ENCODE data around the gene PODXL. TPM values are rescaled to one million over a fixed set of nuclear protein-coding genes. Genes with fewer than 3 reads are reported as not detected.

The PODXL gene
- total and polyA plus RNA-seq, 10 of the 15 experiments (the other 5 are each of a cell fraction or from before 2014, with no cell fraction given), result 0.04 to 1.8 (median 0.38) TPM

DNA sequence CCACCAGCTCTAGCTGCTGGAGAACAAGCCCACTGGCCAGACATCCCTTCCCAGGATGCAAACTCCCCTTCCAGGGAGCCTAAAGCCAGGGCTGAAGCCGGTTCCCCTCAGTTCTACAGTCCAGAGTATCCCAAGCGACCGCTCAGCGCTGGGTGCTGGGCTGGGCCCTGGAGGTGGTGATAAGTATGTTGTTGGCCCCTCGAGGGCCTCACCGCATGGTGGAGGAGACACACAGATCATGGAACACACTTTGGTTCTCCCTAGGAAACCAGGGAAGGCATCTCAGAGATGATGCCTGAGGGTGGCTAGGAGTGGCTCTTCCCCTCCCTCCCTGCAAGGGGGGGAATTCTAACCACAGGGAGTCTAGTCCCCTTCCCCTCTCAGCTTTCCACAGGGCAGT, 4.4 kb downstream of the PODXL start:
- no TSS peak for BruUV-seq (replicated peaks)
- H3K79me2 ChIP-seq (ENCODE audit: control insufficient read depth, insufficient read depth, low read length), result no peaks in the 10 kb centered on the region
- TF ChIP-seq ZBTB11 (CRISPR knock-in tag; IDR thresholded peaks at IDR 0.05) (no peak), GABPA (IDR thresholded peaks at IDR 0.05; ENCODE audit: low read depth) (no peak), SMAD1 (IDR thresholded peaks at IDR 0.05; ENCODE audit: low read depth, partially characterized antibody) (no peak), SMAD5 (IDR thresholded peaks at IDR 0.05; ENCODE audit: low read depth) (no peak), EZH2 (IDR thresholded peaks at IDR 0.05; ENCODE audit: borderline replicate concordance, control insufficient read depth, low read depth, low read length) (no peak), HCFC1 (IDR thresholded peaks at IDR 0.05; ENCODE audit: low read length) (no peak), FOXM1 (IDR thresholded peaks at IDR 0.05; ENCODE audit: low read depth, low read length) (no peak), ZBTB4 (CRISPR knock-in tag; IDR thresholded peaks at IDR 0.05) (no peak), SUZ12 (IDR thresholded peaks at IDR 0.05; ENCODE audit: unreplicated experiment) (no peak), STAT3 (IDR thresholded peaks at IDR 0.05; ENCODE audit: low read depth, low read length) (no peak), SIN3A (IDR thresholded peaks at IDR 0.05; ENCODE audit: low read depth, low read length) (no peak), ZNF622 (IDR thresholded peaks at IDR 0.05) (no peak), RUNX3 (IDR thresholded peaks at IDR 0.05; ENCODE audit: low read length) (no peak), TCF12 (IDR thresholded peaks at IDR 0.05; ENCODE audit: low read depth, low read length) (no peak), SMC3 (IDR thresholded peaks at IDR 0.05; ENCODE audit: borderline replicate concordance, low read length) (no peak), ZSCAN29 (IDR thresholded peaks at IDR 0.05) (no peak), CHD2 (IDR thresholded peaks at IDR 0.05; ENCODE audit: borderline replicate concordance, low read depth, low read length) (no peak)
- TF ChIP-seq, protein P1, sequence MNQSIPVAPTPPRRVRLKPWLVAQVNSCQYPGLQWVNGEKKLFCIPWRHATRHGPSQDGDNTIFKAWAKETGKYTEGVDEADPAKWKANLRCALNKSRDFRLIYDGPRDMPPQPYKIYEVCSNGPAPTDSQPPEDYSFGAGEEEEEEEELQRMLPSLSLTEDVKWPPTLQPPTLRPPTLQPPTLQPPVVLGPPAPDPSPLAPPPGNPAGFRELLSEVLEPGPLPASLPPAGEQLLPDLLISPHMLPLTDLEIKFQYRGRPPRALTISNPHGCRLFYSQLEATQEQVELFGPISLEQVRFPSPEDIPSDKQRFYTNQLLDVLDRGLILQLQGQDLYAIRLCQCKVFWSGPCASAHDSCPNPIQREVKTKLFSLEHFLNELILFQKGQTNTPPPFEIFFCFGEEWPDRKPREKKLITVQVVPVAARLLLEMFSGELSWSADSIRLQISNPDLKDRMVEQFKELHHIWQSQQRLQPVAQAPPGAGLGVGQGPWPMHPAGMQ (IDR thresholded peaks at IDR 0.05; ENCODE audit: borderline replicate concordance), result no peak
- peaks cover 6 to 22% of the 10 kb centered on the region in 2 experiments for H3K27me3 ChIP-seq (replicated peaks in 1 of 2; ENCODE audit: control insufficient read depth in 2 of 2, insufficient read depth in 2 of 2, low read length in 1 of 2)
- H3K4me1 ChIP-seq (ENCODE audit: control insufficient read depth, insufficient read depth, low read length), result peaks cover 8% of the 10 kb centered on the region
- no peak overlapping the region for H2AFZ ChIP-seq (ENCODE audit: control insufficient read depth, low read depth, low read length)
- POLR2A ChIA-PET, result no interaction called here
- H3K9me3 ChIP-seq (replicated peaks; ENCODE audit: control insufficient read depth, insufficient read depth, low read length), result no peaks in the 10 kb centered on the region
- CTCF ChIA-PET, result interaction anchor here (0.9 kb wide), 1 partner anchor 47 kb away, joined by 3 read pairs; no protein-coding TSS in a partner anchor
- ATAC-seq (no peak), DNase-seq (ENCODE audit: low read depth, low spot score) (no peak), FAIRE-seq (no peak)
- H3K36me3 ChIP-seq (ENCODE audit: control insufficient read depth in 2 of 2, insufficient read depth in 2 of 2, low read length in 1 of 2), result no peaks in the 10 kb centered on the region
- peaks cover 5% of the 10 kb centered on the region; the same call in 1 of the 2 replicates for H4K20me1 ChIP-seq (ENCODE audit: control insufficient read depth, insufficient read depth)
- intact Hi-C loops (cut with micrococcal nuclease; ENCODE audit: unreplicated experiment) (no loop called here), in situ Hi-C loops (cut with MboI) (no loop called here)
- H3K4me2 ChIP-seq (ENCODE audit: control insufficient read depth, insufficient read depth), result no peak overlapping the region
- no peak overlapping the region for H3K27ac ChIP-seq (ENCODE audit: control insufficient read depth, insufficient read depth)
- H3K9ac ChIP-seq (ENCODE audit: control insufficient read depth, insufficient read depth, low read length), result no peak overlapping the region
- RAD21 ChIA-PET (ENCODE audit: unreplicated experiment), result no interaction called here
- WGBS (ENCODE audit: insufficient coverage, insufficient replicate concordance, low lambda C conversion rate, missing lambda C conversion rate), result 70% methylated on average over 6 of the region's 6 CpGs
- H3K4me3 ChIP-seq, result no peak overlapping the region
- SMC1A ChIA-PET (ENCODE audit: uncharacterized antibody, unreplicated experiment), result no interaction called here
